BLaER1 treated with 17β-estradiol and CSF1 and Interleukin-3, amounts not matched to agents 10 nM and 100 nM (cell line): ENCODE measurements around the gene CRTC1.

Source experiments
- H3K27ac ChIP-seq, 11 experiments: shearing (Covaris generic); formaldehyde crosslinking; 2 replicates each; pipeline ENCODE4 v1.8.1; 2022
- H3K27me3 ChIP-seq, 11 experiments: shearing (Covaris generic); formaldehyde crosslinking; 2 replicates each; pipeline ENCODE4 v1.8.1; 2022
- H3K36me3 ChIP-seq, 11 experiments: shearing (Covaris generic); formaldehyde crosslinking; 2 replicates each; pipeline ENCODE4 v1.8.1; 2022
- H3K4me1 ChIP-seq, 10 experiments: shearing (Covaris generic); formaldehyde crosslinking; 2 replicates each; pipeline ENCODE4 v1.8.1; 2022
- H3K4me2 ChIP-seq, 11 experiments: shearing (Covaris generic); formaldehyde crosslinking; 2 replicates each; pipeline ENCODE4 v1.8.1; 2022
- H3K4me3 ChIP-seq, 10 experiments: shearing (Covaris generic); formaldehyde crosslinking; 2 replicates each; pipeline ENCODE4 v1.8.1; 2022
- H3K9ac ChIP-seq, 11 experiments: shearing (Covaris generic); formaldehyde crosslinking; 2 replicates each; pipeline ENCODE4 v1.8.1; 2022
- H3K9me3 ChIP-seq, 11 experiments: shearing (Covaris generic); formaldehyde crosslinking; replicated peaks in 1 of 11; 2 replicates each; pipeline ENCODE4 v1.8.1; 2022
- H4K20me1 ChIP-seq, 11 experiments: shearing (Covaris generic); formaldehyde crosslinking; 2 replicates each; pipeline ENCODE4 v1.8.1; 2022
- Cebpa-rat ChIP-seq, 11 experiments: shearing (Covaris generic); IDR thresholded peaks; 2 replicates each; pipeline ENCODE4 v1.8.1; 2022

Gene CRTC1

DNA sequence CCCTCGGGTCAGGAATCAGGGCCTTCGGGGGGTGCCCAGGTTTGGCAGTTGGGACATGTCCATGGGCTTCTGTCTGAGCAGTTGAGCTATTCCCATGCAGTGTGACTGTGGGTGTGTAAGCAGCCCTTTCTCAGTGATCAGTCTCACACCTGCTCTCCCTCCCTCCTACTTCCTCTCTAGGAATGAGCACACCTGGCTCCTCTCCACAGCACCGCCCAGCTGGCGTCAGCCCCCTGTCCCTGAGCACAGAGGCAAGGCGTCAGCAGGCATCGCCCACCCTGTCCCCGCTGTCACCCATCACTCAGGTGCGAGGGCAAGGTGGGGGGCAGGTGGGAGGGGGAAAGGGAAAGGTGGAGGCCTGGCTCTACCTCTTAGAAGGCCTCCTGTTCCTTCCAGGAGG lies 81.7 kb downstream of the CRTC1 start:
- TF ChIP-seq Cebpa-rat (IDR thresholded peaks at IDR 0.05), result no peak
- H3K27ac ChIP-seq, result peak overlapping the region in 8 of 11 experiments; percentile 68 to 86 (median 76); a peak in 16 of 22 replicates
- peak overlapping the region in 9 of 11 experiments; percentile 5 to 76 (median 66); a peak in 14 of 22 replicates for H3K9ac ChIP-seq
- H3K4me1 ChIP-seq, result peaks cover 41 to 88% (median 70%) of the 10 kb centered on the region in 10 experiments
- H3K27me3 ChIP-seq, result no peaks in the 10 kb centered on the region
- H3K4me3 ChIP-seq, result peak overlapping the region in 5 of 10 experiments; percentile 12 to 38 (median 31); a peak in 6 of 20 replicates
- H4K20me1 ChIP-seq, result peaks cover 7 to 75% (median 36%) of the 10 kb centered on the region in 11 experiments; a peak in 20 of 22 replicates
- no peaks in the 10 kb centered on the region for H3K9me3 ChIP-seq
- peak overlapping the region; percentile 61 to 97 (median 90) for H3K4me2 ChIP-seq
- peaks cover 0 to 13% (median 0%) of the 10 kb centered on the region in 11 experiments; a peak in 5 of 22 replicates for H3K36me3 ChIP-seq

DNA sequence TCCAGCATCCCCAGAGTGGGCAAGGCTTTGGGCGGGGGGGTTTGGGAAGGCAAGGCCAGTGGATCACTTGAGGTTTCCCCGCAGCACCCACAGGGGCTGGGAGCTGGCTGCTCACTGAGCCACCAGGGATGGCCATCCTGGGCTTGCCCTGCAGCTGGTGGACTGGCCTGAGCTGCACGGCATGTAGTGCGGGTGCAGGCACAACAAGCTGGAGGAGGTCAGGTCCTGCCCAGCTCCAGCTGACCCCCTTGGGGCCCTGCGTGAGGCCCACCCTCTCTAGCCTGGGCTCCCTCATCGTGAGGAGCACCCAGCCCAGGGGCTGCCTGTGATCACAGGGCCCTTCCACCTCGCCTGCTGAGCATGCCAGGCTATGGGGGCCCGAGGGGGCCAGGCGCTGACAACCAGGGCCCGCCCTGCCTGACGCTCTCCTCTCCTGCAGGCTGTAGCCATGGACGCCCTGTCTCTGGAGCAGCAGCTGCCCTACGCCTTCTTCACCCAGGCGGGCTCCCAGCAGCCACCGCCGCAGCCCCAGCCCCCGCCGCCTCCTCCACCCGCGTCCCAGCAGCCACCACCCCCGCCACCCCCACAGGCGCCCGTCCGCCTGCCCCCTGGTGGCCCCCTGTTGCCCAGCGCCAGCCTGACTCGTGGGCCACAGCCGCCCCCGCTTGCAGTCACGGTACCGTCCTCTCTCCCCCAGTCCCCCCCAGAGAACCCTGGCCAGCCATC lies 84.7 kb downstream of the CRTC1 start:
- Histone ChIP-seq H3K4me1 (peaks cover 22 to 72% (median 52%) of the 10 kb centered on the region in 10 experiments), H3K27ac (no peak overlapping the region), H3K27me3 (no peaks in the 10 kb centered on the region), H3K36me3 (peaks cover 0 to 13% (median 0%) of the 10 kb centered on the region in 11 experiments; a peak in 4 of 22 replicates), H3K9me3 (no peaks in the 10 kb centered on the region), H3K4me3 (no peak overlapping the region), H3K4me2 (peak overlapping the region in 6 of 11 experiments; percentile 22 to 63 (median 42); a peak in 9 of 22 replicates), H4K20me1 (peaks cover 7 to 77% (median 51%) of the 10 kb centered on the region in 11 experiments; a peak in 20 of 22 replicates), H3K9ac (peak overlapping the region in 1 of 11 experiments; percentile 50; a peak in 1 of 22 replicates)
- TF ChIP-seq Cebpa-rat (IDR thresholded peaks at IDR 0.05), result no peak

DNA sequence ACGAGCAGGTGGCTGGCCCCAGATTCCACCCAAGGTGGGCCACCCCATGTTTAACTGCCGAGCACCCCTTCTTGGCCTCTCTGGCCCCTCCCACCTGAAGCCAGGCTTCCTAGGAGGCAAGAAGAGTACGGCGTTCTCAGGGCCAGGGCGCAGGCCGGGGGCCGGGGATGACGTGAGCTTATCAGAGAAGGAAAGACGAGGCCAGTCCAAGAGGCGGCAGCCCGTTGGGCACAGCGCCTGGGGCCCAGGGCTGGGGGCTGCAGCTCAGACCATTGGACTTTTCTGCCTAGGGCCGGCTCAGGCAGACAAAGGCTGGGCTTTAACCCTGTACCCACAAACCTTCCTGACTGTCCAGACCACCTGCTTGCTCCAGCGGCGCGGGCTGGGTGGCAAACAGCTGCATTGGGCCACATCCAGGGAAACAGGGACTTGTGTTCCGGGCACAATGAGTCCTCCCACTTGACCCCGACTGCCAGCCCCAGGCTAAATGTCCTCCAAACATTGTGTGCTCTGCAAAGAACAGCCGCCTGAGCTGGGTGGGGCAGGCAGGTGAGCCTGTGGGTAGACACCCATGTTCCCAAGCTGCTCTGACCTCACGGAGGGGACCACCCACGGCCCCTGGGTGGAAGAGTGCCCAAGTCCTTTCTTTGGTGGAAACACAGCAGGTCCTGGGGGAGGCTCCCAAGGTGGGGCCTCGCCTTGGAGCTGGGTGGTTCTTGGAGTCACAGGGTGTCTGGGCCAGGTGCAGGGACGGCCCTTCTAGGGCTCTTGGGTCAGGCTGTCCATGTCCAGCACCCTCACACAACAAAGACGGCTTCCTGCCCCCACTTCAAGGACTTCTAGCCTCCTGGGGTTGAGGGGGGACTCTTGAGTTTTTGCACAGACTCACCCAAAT lies 85.8 kb downstream of the CRTC1 start:
- Histone ChIP-seq H3K4me1 (peaks cover 12 to 62% (median 42%) of the 10 kb centered on the region in 10 experiments), H3K36me3 (peaks cover 0 to 13% (median 0%) of the 10 kb centered on the region in 11 experiments; a peak in 4 of 22 replicates), H3K9me3 (no peaks in the 10 kb centered on the region), H3K4me3 (no peak overlapping the region), H4K20me1 (peaks cover 4 to 77% (median 49%) of the 10 kb centered on the region in 11 experiments; a peak in 20 of 22 replicates), H3K9ac (no peak overlapping the region), H3K27me3 (no peaks in the 10 kb centered on the region; a peak in 1 of 22 replicates), H3K27ac (no peak overlapping the region), H3K4me2 (peak overlapping the region in 1 of 11 experiments; percentile 10; a peak in 1 of 22 replicates)
- TF ChIP-seq Cebpa-rat (IDR thresholded peaks at IDR 0.05), result no peak

DNA sequence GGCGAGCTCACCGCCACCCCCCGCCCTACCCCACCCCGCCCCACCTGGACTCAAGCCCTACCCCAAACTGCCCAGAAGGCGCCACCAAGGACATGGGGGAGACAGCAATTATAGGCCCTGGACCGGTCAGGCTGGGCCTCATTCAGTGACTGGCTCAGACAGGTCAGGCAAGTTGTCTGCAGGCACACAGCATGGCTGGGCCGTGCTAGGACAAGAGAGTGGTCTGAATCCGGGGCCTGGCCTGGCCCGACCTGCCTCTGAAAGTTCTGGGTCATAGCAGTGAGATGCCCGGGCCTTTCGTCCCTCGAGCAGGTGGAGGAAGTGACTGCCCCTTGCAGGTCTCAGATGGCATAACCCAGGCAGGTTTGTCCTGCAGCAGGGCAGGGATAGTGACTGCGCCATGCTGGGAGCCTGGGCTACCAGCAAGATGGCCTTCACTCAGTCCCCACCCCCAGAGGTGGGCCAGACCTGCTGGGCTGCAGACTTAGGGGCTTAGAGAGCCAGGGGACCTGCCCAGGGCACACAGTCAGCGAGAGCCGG lies 86.6 kb downstream of the CRTC1 start:
- Histone ChIP-seq H3K36me3 (peaks cover 0 to 14% (median 0%) of the 10 kb centered on the region in 11 experiments; a peak in 4 of 22 replicates), H3K9me3 (no peaks in the 10 kb centered on the region), H3K27me3 (no peaks in the 10 kb centered on the region; a peak in 1 of 22 replicates), H4K20me1 (peaks cover 0 to 77% (median 45%) of the 10 kb centered on the region in 11 experiments; a peak in 19 of 22 replicates), H3K4me3 (no peak overlapping the region), H3K9ac (no peak overlapping the region), H3K4me2 (no peak overlapping the region), H3K4me1 (peaks cover 4 to 54% (median 33%) of the 10 kb centered on the region in 10 experiments; a peak in 19 of 20 replicates), H3K27ac (no peak overlapping the region)
- TF ChIP-seq Cebpa-rat (IDR thresholded peaks at IDR 0.05), result no peak

DNA sequence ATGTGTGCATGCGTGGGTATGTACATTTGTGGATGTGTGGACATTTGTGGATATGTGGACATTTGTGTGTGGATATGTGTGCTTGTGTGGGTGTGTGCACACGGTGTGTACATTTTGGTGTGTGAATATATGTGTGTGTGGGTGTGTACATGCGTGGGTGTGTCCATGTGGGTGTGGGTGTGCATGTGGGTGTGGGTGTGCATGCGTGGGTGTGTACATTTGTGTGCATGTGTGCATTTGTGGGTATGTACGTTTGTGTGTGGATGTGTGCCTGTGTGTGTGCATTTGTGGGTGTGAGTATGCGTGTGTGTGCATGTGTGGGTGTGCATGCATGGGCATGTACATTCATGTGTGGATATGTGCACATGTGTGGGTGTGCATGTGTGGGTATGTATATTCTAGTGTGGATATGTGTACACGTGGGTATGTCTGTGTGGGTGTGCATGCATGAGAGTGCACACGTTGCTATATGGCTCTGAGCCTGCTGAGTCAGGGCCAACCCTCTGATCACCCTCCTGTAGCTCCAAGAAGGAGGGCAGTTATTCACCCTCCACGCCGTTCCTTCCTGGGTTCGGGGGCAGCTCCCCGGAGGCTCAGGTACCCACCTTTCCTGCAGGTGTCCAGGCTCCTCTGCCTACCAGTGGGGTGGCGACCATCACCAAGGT lies 87.3 kb downstream of the CRTC1 start:
- Histone ChIP-seq H3K27me3 (peaks cover 0 to 6% (median 1%) of the 10 kb centered on the region in 11 experiments; a peak in 11 of 22 replicates), H3K36me3 (peaks cover 0 to 14% (median 0%) of the 10 kb centered on the region in 11 experiments; a peak in 6 of 22 replicates), H3K27ac (no peak overlapping the region), H4K20me1 (peaks cover 0 to 80% (median 49%) of the 10 kb centered on the region in 11 experiments; a peak in 18 of 22 replicates), H3K4me1 (peaks cover 0 to 46% (median 26%) of the 10 kb centered on the region in 10 experiments; a peak in 18 of 20 replicates), H3K4me3 (no peak overlapping the region), H3K9me3 (no peaks in the 10 kb centered on the region), H3K9ac (no peak overlapping the region), H3K4me2 (peak overlapping the region in 8 of 11 experiments; percentile 22 to 73 (median 52); a peak in 15 of 22 replicates)
- no peak for TF ChIP-seq Cebpa-rat (IDR thresholded peaks at IDR 0.05)

DNA sequence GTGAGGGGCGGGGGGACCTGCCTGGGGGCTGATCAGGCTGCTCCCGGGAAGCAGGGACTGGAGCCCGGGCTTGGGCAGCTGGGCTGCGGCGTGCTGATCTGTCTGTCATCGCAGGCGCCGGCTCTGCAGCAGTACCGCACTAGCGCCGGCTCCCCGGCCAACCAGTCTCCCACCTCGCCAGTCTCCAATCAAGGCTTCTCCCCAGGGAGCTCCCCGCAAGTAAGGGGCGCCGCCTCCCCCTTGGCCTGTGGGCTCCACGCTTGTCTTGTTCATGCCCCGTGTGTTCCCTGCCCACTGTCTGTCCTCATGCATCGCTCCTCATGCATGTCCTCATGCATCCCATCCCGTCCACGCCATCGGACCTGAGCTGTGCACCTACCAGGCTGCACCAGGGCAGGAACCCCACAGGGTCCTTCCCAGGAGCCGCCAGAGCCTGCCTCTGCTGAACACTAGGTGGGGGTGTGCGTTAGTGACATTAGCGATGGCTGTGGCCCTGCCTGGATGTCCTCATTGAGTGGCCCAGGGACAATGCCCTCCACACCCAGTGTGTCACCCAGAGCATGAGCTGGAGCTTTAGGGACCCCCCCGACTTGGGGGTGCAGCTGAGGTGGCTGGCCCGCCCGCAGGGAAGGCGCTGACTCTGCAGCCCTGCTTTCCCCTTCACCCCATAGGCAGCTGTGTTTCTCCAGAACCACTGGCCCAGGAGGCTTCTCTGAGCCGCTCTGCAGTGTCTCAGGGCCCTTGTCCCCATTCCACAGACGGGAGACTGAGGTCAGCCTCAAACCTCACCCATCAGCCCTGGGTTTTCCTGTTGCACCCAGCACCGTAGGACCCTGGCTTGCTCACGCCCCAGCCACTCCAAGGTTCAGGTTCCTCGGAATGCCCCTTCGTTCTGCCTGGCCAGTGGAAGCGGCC lies 88.1 kb downstream of the CRTC1 start:
- TF ChIP-seq Cebpa-rat (IDR thresholded peaks at IDR 0.05), result no peak
- Histone ChIP-seq H4K20me1 (peaks cover 0 to 88% (median 57%) of the 10 kb centered on the region in 11 experiments; a peak in 19 of 22 replicates), H3K9ac (no peak overlapping the region), H3K9me3 (no peaks in the 10 kb centered on the region), H3K27me3 (peaks cover 6 to 14% (median 9%) of the 10 kb centered on the region in 11 experiments), H3K4me1 (peaks cover 0 to 41% (median 21%) of the 10 kb centered on the region in 10 experiments; a peak in 18 of 20 replicates), H3K27ac (no peak overlapping the region), H3K36me3 (peaks cover 0 to 14% (median 0%) of the 10 kb centered on the region in 11 experiments; a peak in 5 of 22 replicates), H3K4me2 (peak overlapping the region in 8 of 11 experiments; percentile 22 to 73 (median 52); a peak in 15 of 22 replicates), H3K4me3 (no peak overlapping the region)
